Loucy (cell line): Measurements from ENCODE around the gene IQGAP3.

Experiments
- H2AFZ ChIP-seq: fragments of 200-600 bp; sonication (generic); 2 replicates; pipeline ENCODE4 v1.6.0; 2016; ENCODE audit warnings: antibody characterized with exemption, mild to moderate bottlenecking, low read length, moderate library complexity
- H3F3A ChIP-seq: fragments of 200-600 bp; 2 replicates; pipeline ENCODE4 v1.6.0; 2016; ENCODE audit warnings: antibody characterized with exemption, low read depth, mild to moderate bottlenecking
- H3K27me3 ChIP-seq: fragments of 200-600 bp; sonication (generic); 2 replicates; pipeline ENCODE4 v1.6.1; 2014; ENCODE audit warnings: low read length, mild to moderate bottlenecking; ENCODE audit not compliant: insufficient read depth, poor library complexity, severe bottlenecking
- H3K36me3 ChIP-seq: fragments of 200-600 bp; sonication (generic); 2 replicates; pipeline ENCODE4 v1.6.1; 2016; ENCODE audit warnings: low read length; ENCODE audit not compliant: insufficient read depth
- H3K4me1 ChIP-seq: fragments of 200-600 bp; sonication (generic); 2 replicates; pipeline ENCODE4 v1.5.1; 2014; ENCODE audit warnings: low read length, mild to moderate bottlenecking; ENCODE audit not compliant: insufficient read depth, poor library complexity, severe bottlenecking
- H3K4me2 ChIP-seq: fragments of 200-600 bp; sonication (generic); 2 replicates; pipeline ENCODE4 v1.6.0; 2014; ENCODE audit warnings: antibody characterized with exemption, low read length, low read depth, mild to moderate bottlenecking; ENCODE audit not compliant: poor library complexity, severe bottlenecking
- H3K4me3 ChIP-seq: fragments of 200-600 bp; sonication (generic); 2 replicates; pipeline ENCODE4 v1.5.1; 2014; ENCODE audit warnings: low read length, mild to moderate bottlenecking, mixed read lengths; ENCODE audit not compliant: poor library complexity, severe bottlenecking
- H3K79me2 ChIP-seq: fragments of 200-600 bp; sonication (generic); 2 replicates; pipeline ENCODE4 v1.6.1; 2014; ENCODE audit warnings: low read length; ENCODE audit not compliant: insufficient read depth
- H3K9ac ChIP-seq: fragments of 200-600 bp; sonication (generic); 2 replicates; pipeline ENCODE4 v1.6.0; 2014; ENCODE audit warnings: mild to moderate bottlenecking, low read depth, low read length, moderate library complexity; ENCODE audit not compliant: poor library complexity, severe bottlenecking
- H3K9me2 ChIP-seq: fragments of 200-600 bp; sonication (generic); replicated peaks from 2 replicates; pipeline ENCODE4 v1.6.1; 2016; ENCODE audit warnings: low read depth, low read length, mixed read lengths
- H3K9me3 ChIP-seq: fragments of 200-600 bp; sonication (generic); 2 replicates; pipeline ENCODE4 v1.6.1; 2014; ENCODE audit warnings: mild to moderate bottlenecking, antibody characterized with exemption, low read length, low read depth; ENCODE audit not compliant: insufficient read depth
- H4K20me1 ChIP-seq: fragments of 200-600 bp; sonication (generic); 2 replicates; pipeline ENCODE4 v1.6.0; 2014; ENCODE audit warnings: antibody characterized with exemption, low read length, mild to moderate bottlenecking; ENCODE audit not compliant: insufficient read depth, poor library complexity, severe bottlenecking
- CTCF ChIP-seq: fragments of 200-600 bp; sonication (generic); conservative IDR thresholded peaks from 2 replicates; pipeline ENCODE4 v1.5.1; 2014; ENCODE audit warnings: mild to moderate bottlenecking, antibody characterized with exemption, low read length
- EZH2phosphoT487 ChIP-seq: fragments of 200-600 bp; IDR thresholded peaks from 2 replicates; pipeline ENCODE4 v1.6.1; 2018; ENCODE audit warnings: antibody characterized with exemption, mild to moderate bottlenecking, moderate library complexity, borderline replicate concordance

IQGAP3 gene

GRCh38 chr1:156571919-156572662 lies at the start of gene IQGAP3:
TSS of gene IQGAP3 (minus strand) at chr1:156572565. CDS start at chr1:156572529, 36 bp downstream.
- Histone ChIP-seq H3K9me3 (no peaks in the 10 kb centered on the region), H3F3A (no peaks in the 10 kb centered on the region), H3K79me2 (peaks cover 25% of the 10 kb centered on the region), H3K9me2 (no peaks in the 10 kb centered on the region), H3K36me3 (no peaks in the 10 kb centered on the region), H2AFZ (peak within 1 kb of the TSS; percentile 96), H3K27me3 (no peaks in the 10 kb centered on the region), H4K20me1 (no peaks in the 10 kb centered on the region), H3K9ac (peak within 1 kb of the TSS; percentile 78), H3K4me1 (peaks cover 24% of the 10 kb centered on the region), H3K4me2 (peak within 1 kb of the TSS; percentile 97), H3K4me3 (peak within 1 kb of the TSS; percentile 89)
- no peak for TF ChIP-seq EZH2phosphoT487
- no peak for TF ChIP-seq CTCF

GRCh38 chr1:156619582-156619955 lies 47.2 kb upstream of the IQGAP3 start:
- Histone ChIP-seq H3K9me2 (no peaks in the 10 kb centered on the region), H3K36me3 (no peaks in the 10 kb centered on the region), H2AFZ (no peak overlapping the region), H3K9ac (no peak overlapping the region), H3K4me1 (peaks cover 4% of the 10 kb centered on the region), H3K9me3 (no peaks in the 10 kb centered on the region), H3K4me2 (no peak overlapping the region), H4K20me1 (no peaks in the 10 kb centered on the region), H3K4me3 (no peak overlapping the region), H3K79me2 (no peaks in the 10 kb centered on the region), H3K27me3 (no peaks in the 10 kb centered on the region), H3F3A (no peaks in the 10 kb centered on the region)
- TF ChIP-seq EZH2phosphoT487 (no peak), CTCF (no peak; the same call in 1 of the 2 replicates)

GRCh38 chr1:156618853-156619581 lies 46.7 kb upstream of the IQGAP3 start, which contains the start of gene HAPLN2:
TSS of gene HAPLN2 (plus strand) at chr1:156619415. CDS start at chr1:156623491, 4,076 bp downstream.
- Histone ChIP-seq H3K79me2 (no peaks in the 10 kb centered on the region), H3K9ac (no peak within 1 kb of the TSS), H3K36me3 (no peaks in the 10 kb centered on the region), H3K9me3 (no peaks in the 10 kb centered on the region), H3K4me1 (peaks cover 4% of the 10 kb centered on the region), H2AFZ (no peak within 1 kb of the TSS), H4K20me1 (no peaks in the 10 kb centered on the region), H3K27me3 (no peaks in the 10 kb centered on the region), H3K4me3 (no peak within 1 kb of the TSS), H3F3A (no peaks in the 10 kb centered on the region), H3K9me2 (no peaks in the 10 kb centered on the region), H3K4me2 (peak within 1 kb of the TSS; percentile 44)
- TF ChIP-seq CTCF (peak; percentile 73), EZH2phosphoT487 (no peak)
